HL-60 (cell line): ENCODE measurements around the gene MTCH1.
"Not testable (repeated sequence)": the region's sequence is repeated elsewhere in the genome, so short reads cannot be mapped to it uniquely, and the experiment has no call there.

ENCODE experiments used
- DNase-seq, 2 experiments: peaks; one replicate each; pipeline ENCODE4 v3.0.0-alpha.2; 2010 to 2020; ENCODE audit warnings: low read depth in 1 of 2, low spot score in 1 of 2
- H3K27ac ChIP-seq: fragments of 250-450 bp; sonication (Bioruptor Pico); replicated peaks from 2 replicates; pipeline ENCODE4 v1.5.1; 2020; ENCODE audit warnings: mild to moderate bottlenecking, moderate library complexity
- H3K27me3 ChIP-seq: fragments of 250-450 bp; sonication (Bioruptor Pico); 2 replicates; pipeline ENCODE4 v1.5.1; 2021; ENCODE audit warnings: mild to moderate bottlenecking, moderate library complexity; ENCODE audit not compliant: insufficient read depth, poor library complexity, severe bottlenecking
- H3K4me3 ChIP-seq: replicated peaks from 2 replicates; pipeline ENCODE4 v1.5.1; 2011; ENCODE audit warnings: mild to moderate bottlenecking, control low read depth, low read length; ENCODE audit not compliant: insufficient read depth
- GABPA ChIP-seq: IDR thresholded peaks from 2 replicates; pipeline ENCODE4 v1.6.1; 2012; ENCODE audit warnings: low read depth
- POLR2AphosphoS5 ChIP-seq: IDR thresholded peaks from 2 replicates; pipeline ENCODE4 v1.6.1; 2012; ENCODE audit warnings: low read depth
- REST ChIP-seq: IDR thresholded peaks from 2 replicates; pipeline ENCODE4 v1.6.1; 2012; ENCODE audit warnings: low read depth; ENCODE audit not compliant: insufficient replicate concordance
- SPI1 ChIP-seq: IDR thresholded peaks from 2 replicates; pipeline ENCODE4 v1.6.1; 2012; ENCODE audit warnings: low read depth, mild to moderate bottlenecking, borderline replicate concordance
- TF ChIP-seq, protein P1 (sequence below): IDR thresholded peaks from one replicate; pipeline ENCODE4 v1.5.1; 2011; ENCODE audit warnings: low read length, control low read depth, inconsistent platforms; ENCODE audit not compliant: insufficient read depth

The MTCH1 gene

GRCh38 chr6:36940027-36940426 lies 46.0 kb downstream of the MTCH1 start:
- Histone ChIP-seq H3K4me3 (no peak overlapping the region), H3K27ac (no peak overlapping the region), H3K27me3 (peaks cover 1% of the 10 kb centered on the region)
- TF ChIP-seq POLR2AphosphoS5 (no peak), GABPA (no peak), SPI1 (no peak), REST (no peak)
- TF ChIP-seq, protein P1, sequence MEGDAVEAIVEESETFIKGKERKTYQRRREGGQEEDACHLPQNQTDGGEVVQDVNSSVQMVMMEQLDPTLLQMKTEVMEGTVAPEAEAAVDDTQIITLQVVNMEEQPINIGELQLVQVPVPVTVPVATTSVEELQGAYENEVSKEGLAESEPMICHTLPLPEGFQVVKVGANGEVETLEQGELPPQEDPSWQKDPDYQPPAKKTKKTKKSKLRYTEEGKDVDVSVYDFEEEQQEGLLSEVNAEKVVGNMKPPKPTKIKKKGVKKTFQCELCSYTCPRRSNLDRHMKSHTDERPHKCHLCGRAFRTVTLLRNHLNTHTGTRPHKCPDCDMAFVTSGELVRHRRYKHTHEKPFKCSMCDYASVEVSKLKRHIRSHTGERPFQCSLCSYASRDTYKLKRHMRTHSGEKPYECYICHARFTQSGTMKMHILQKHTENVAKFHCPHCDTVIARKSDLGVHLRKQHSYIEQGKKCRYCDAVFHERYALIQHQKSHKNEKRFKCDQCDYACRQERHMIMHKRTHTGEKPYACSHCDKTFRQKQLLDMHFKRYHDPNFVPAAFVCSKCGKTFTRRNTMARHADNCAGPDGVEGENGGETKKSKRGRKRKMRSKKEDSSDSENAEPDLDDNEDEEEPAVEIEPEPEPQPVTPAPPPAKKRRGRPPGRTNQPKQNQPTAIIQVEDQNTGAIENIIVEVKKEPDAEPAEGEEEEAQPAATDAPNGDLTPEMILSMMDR: no peak
- no peak for DNase-seq

- not testable (repeated sequence) for H3K4me3 ChIP-seq, DNase-seq, H3K27me3 ChIP-seq, H3K27ac ChIP-seq
Measured at GRCh38 chr6:36939005-36939404, 47.0 kb downstream of the MTCH1 start.

GRCh38 chr6:36938536-36938935 lies 47.5 kb downstream of the MTCH1 start:
- no peak overlapping the region for H3K27ac ChIP-seq
- no peak for TF ChIP-seq POLR2AphosphoS5
- TF ChIP-seq, protein P1: no peak
- no peak for TF ChIP-seq REST
- no peak for TF ChIP-seq GABPA
- no peak for TF ChIP-seq SPI1
- H3K4me3 ChIP-seq: no peak overlapping the region
- no peak for DNase-seq
- H3K27me3 ChIP-seq: peaks cover 4% of the 10 kb centered on the region

DNA sequence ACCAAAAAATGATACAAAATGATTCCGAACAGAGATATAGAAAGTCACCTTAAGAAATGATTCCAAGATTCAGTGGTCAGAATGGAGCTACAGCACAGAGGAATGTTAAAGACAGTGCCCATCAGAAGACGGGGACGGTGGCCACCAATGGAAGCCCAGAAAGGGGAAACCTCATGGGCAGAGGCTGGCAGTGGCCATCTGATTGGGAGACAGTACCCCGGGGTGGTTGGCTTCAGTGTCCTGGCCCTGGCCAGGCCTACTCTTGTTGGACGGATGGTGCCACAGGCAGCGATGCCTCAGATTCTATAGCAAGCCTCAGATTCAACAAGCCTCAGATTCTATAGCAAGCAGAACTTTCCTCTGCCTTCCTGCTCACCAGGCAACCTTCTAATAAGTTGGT lies 48.1 kb downstream of the MTCH1 start:
- no peak for TF ChIP-seq POLR2AphosphoS5
- TF ChIP-seq, protein P1: no peak
- DNase-seq: no peak
- no peak overlapping the region for H3K27ac ChIP-seq
- H3K27me3 ChIP-seq: peaks cover 4% of the 10 kb centered on the region
- no peak overlapping the region for H3K4me3 ChIP-seq
